GM12878 (cell line): ENCODE results near the gene DPY30. TPM values are rescaled to one million over a fixed set of nuclear protein-coding genes. Genes with fewer than 3 reads are reported as not detected.

Experiments used
- ATAC-seq: fragments of 200-7000 bp; cut with Tn5 transposase; 3 replicates; pipeline ENCODE4 v1.9.1; 2020; ENCODE audit warnings: mild to moderate bottlenecking, moderate library complexity
- BruUV-seq: library from RNA; stranded (reverse); fragments of 400-500 nt; replicated peaks from 2 replicates; lab custom pipeline; 2021; lab: Mats Ljungman, UMichigan
- CTCF ChIA-PET: fragments of 300-600 bp; sonication (Branson Sonifier 250); formaldehyde crosslinking; extraction: SDS; loops from one replicate; lab custom pipeline; 2021; ENCODE audit warnings: inconsistent platforms; lab: Yijun Ruan, JAX
- POLR2A ChIA-PET: fragments of 350-600 bp; formaldehyde crosslinking; extraction: SDS; loops from one replicate; lab custom pipeline; 2021; ENCODE audit warnings: inconsistent platforms; lab: Charles Lee
- RAD21 ChIA-PET: fragments of 300-600 bp; sonication (Branson Sonifier 250); formaldehyde crosslinking; loops from one replicate; lab custom pipeline; 2023; ENCODE audit warnings: antibody characterized with exemption; ENCODE audit not compliant: unreplicated experiment; lab: Charles Lee
- SMC1A ChIA-PET: fragments of 300-600 bp; sonication (Branson Sonifier 250); formaldehyde crosslinking; loops from one replicate; lab custom pipeline; 2023; ENCODE audit not compliant: unreplicated experiment, uncharacterized antibody; lab: Charles Lee
- DNase-seq: peaks from one replicate; pipeline ENCODE4 v3.0.0-alpha.2; 2011; ENCODE audit warnings: low read depth, low spot score
- FAIRE-seq: peaks from 3 replicates; lab custom pipeline; 2011; peaks lifted over from hg19 to GRCh38; lab: Jason Lieb, UNC
- H2AFZ ChIP-seq: 2 replicates; pipeline ENCODE4 v1.6.0; 2011; ENCODE audit warnings: low read depth, low read length, control low read depth; ENCODE audit not compliant: control insufficient read depth
- H3K27ac ChIP-seq: 2 replicates; pipeline ENCODE4 v1.5.1; 2011; ENCODE audit warnings: control low read depth; ENCODE audit not compliant: control insufficient read depth, insufficient read depth
- H3K27me3 ChIP-seq, 2 experiments: replicated peaks in 1 of 2; 2 replicates each; pipeline versions ENCODE4 v1.6.0 to v1.6.1; 2011; ENCODE audit warnings: low read length in 1 of 2; ENCODE audit not compliant: control insufficient read depth in 2 of 2, insufficient read depth in 2 of 2
- H3K36me3 ChIP-seq, 2 experiments: 2 replicates each; pipeline ENCODE4 v1.5.1; 2011; ENCODE audit warnings: low read length in 1 of 2; ENCODE audit not compliant: control insufficient read depth in 2 of 2, insufficient read depth in 2 of 2
- H3K4me1 ChIP-seq: 2 replicates; pipeline ENCODE4 v1.6.1; 2011; ENCODE audit warnings: mild to moderate bottlenecking, low read length, moderate library complexity, mixed read lengths; ENCODE audit not compliant: control insufficient read depth, insufficient read depth
- H3K4me2 ChIP-seq: 2 replicates; pipeline ENCODE4 v1.6.0; 2011; ENCODE audit warnings: control low read depth; ENCODE audit not compliant: control insufficient read depth, insufficient read depth
- H3K4me3 ChIP-seq: fragments of 200-600 bp; sonication (generic); 2 replicates; pipeline ENCODE4 v1.5.1; 2016
- H3K79me2 ChIP-seq: 2 replicates; pipeline ENCODE4 v1.6.0; 2011; ENCODE audit warnings: low read length; ENCODE audit not compliant: control insufficient read depth, insufficient read depth
- H3K9ac ChIP-seq: 2 replicates; pipeline ENCODE4 v1.8.0; 2011; ENCODE audit warnings: low read length, control low read depth, mixed read lengths; ENCODE audit not compliant: control insufficient read depth, insufficient read depth
- H3K9me3 ChIP-seq: replicated peaks from 3 replicates; pipeline ENCODE4 v1.5.1; 2011; ENCODE audit warnings: mild to moderate bottlenecking, low read length; ENCODE audit not compliant: control insufficient read depth, insufficient read depth
- H4K20me1 ChIP-seq: 2 replicates; pipeline ENCODE4 v1.6.0; 2011; ENCODE audit not compliant: control insufficient read depth, insufficient read depth
- BACH1 ChIP-seq: fragments of 450-650 bp; IDR thresholded peaks from 2 replicates; pipeline ENCODE4 v1.6.1; 2017; ENCODE audit warnings: mild to moderate bottlenecking, borderline replicate concordance
- BHLHE40 ChIP-seq, 2 experiments: fragments of 450-650 bp in 1 of 2; IDR thresholded peaks; 2 replicates each; pipeline ENCODE4 v1.6.1; 2011 to 2017; ENCODE audit warnings: low read depth in 2 of 2, borderline replicate concordance in 1 of 2, improper control_type of control experiment in 1 of 2, low read length in 1 of 2, mild to moderate bottlenecking in 1 of 2
- DPF2 ChIP-seq: fragments of 450-650 bp; IDR thresholded peaks from 2 replicates; pipeline ENCODE4 v1.6.1; 2017; ENCODE audit warnings: mild to moderate bottlenecking
- GATAD2B ChIP-seq: fragments of 450-650 bp; conservative IDR thresholded peaks from 2 replicates; pipeline ENCODE4 v1.6.1; 2017; ENCODE audit warnings: low read depth, mild to moderate bottlenecking, moderate library complexity
- IKZF1 ChIP-seq: fragments of 450-650 bp; conservative IDR thresholded peaks from 2 replicates; pipeline ENCODE4 v1.6.1; 2017; ENCODE audit warnings: antibody characterized with exemption, mild to moderate bottlenecking
- IKZF2 ChIP-seq, 2 experiments: fragments of 450-650 bp; IDR thresholded peaks; 2 replicates each; pipeline ENCODE4 v1.6.1; 2017; ENCODE audit warnings: mild to moderate bottlenecking in 2 of 2, moderate library complexity in 2 of 2
- LARP7 ChIP-seq: fragments of 450-650 bp; IDR thresholded peaks from 2 replicates; pipeline ENCODE4 v1.6.1; 2017; ENCODE audit warnings: mild to moderate bottlenecking
- MTA2 ChIP-seq: fragments of 450-650 bp; IDR thresholded peaks from 2 replicates; pipeline ENCODE4 v1.6.1; 2016; ENCODE audit warnings: low read depth, mild to moderate bottlenecking, moderate library complexity
- MYC ChIP-seq: IDR thresholded peaks from 2 replicates; pipeline ENCODE4 v1.6.1; 2011; ENCODE audit warnings: mild to moderate bottlenecking, low read length, moderate library complexity, inconsistent platforms; ENCODE audit not compliant: insufficient read depth, insufficient replicate concordance, insufficient read length, severe bottlenecking
- NR2F1 ChIP-seq: fragments of 450-650 bp; conservative IDR thresholded peaks from 2 replicates; pipeline ENCODE4 v1.6.1; 2017; ENCODE audit warnings: mild to moderate bottlenecking
- RB1 ChIP-seq: fragments of 450-650 bp; formaldehyde crosslinking; IDR thresholded peaks from 2 replicates; pipeline ENCODE4 v1.6.1; 2017; ENCODE audit warnings: mild to moderate bottlenecking, borderline replicate concordance
- RCOR1 ChIP-seq: conservative IDR thresholded peaks from 2 replicates; pipeline ENCODE4 v1.6.1; 2012; ENCODE audit warnings: low read depth, low read length, improper control_type of control experiment
- RUNX3 ChIP-seq: IDR thresholded peaks from 2 replicates; pipeline ENCODE4 v1.6.1; 2012; ENCODE audit warnings: low read length, inconsistent platforms
- SIN3A ChIP-seq: IDR thresholded peaks from 2 replicates; pipeline ENCODE4 v1.6.1; 2012; ENCODE audit warnings: low read depth, low read length, improper control_type of control experiment
- ZNF207 ChIP-seq: fragments of 450-650 bp; IDR thresholded peaks from 2 replicates; pipeline ENCODE4 v1.6.1; 2014; ENCODE audit warnings: antibody characterized with exemption, mild to moderate bottlenecking, borderline replicate concordance
- WGBS: methylation state at CpG from one replicate; pipeline ENCODE4 v1.1.6; 2016; ENCODE audit warnings: low lambda C conversion rate; ENCODE audit not compliant: insufficient replicate concordance, insufficient coverage; ENCODE audit errors: missing lambda C conversion rate; 5-methylcytosine and 5-hydroxymethylcytosine counted together
- in situ Hi-C: fragments of 300-500 bp; cut with MboI; formaldehyde crosslinking; loops from 9 replicates; pipeline ENCODE4 v1.14.3; 2018; ENCODE audit warnings: mixed read lengths
- intact Hi-C: fragments of 100-400 bp; cut with micrococcal nuclease; formaldehyde crosslinking; loops from one replicate; pipeline ENCODE4 v1.14.2; 2022; ENCODE audit not compliant: unreplicated experiment
- polyA plus RNA-seq, 11 experiments: library from polyadenylated mRNA; depleted of rRNA in 4 of 11; unstranded in 6 of 11; stranded (reverse) in 5 of 11; fragments of >200 nt; fragmentation: Nextera tagmentation in 4 of 11; fragmentation: Illumina TruSeq in 1 of 11; extraction: Ambion mirVana in 4 of 11; extraction: Trizol in 1 of 11; gene quantifications; 1 replicate in 1 of 11; 2 replicates in 10 of 11; pipeline versions ENCODE4 v1.2.1 to v1.2.3, GENCODE V29; 2011 to 2016; ENCODE audit warnings: inconsistent platforms in 2 of 11, missing spikeins in 2 of 11, low read depth in 1 of 11
- total RNA-seq, 4 experiments: library from RNA; depleted of rRNA in 3 of 4; stranded (reverse); fragments of >200 nt in 3 of 4; fragmentation: Illumina TruSeq in 1 of 4; extraction: Trizol in 1 of 4; gene quantifications; 2 replicates each; pipeline versions ENCODE4 v1.2.1 to v1.2.3, GENCODE V29; 2013 to 2021
- TF ChIP-seq, protein P1 (sequence below): IDR thresholded peaks from 2 replicates; pipeline ENCODE4 v1.6.1; 2011; ENCODE audit warnings: low read depth, mild to moderate bottlenecking, low read length, moderate library complexity, borderline replicate concordance; ENCODE audit errors: extremely low read depth
- TF ChIP-seq, protein P2 (sequence below): IDR thresholded peaks from 2 replicates; pipeline ENCODE4 v1.6.1; 2011; ENCODE audit warnings: borderline replicate concordance, low read depth, mild to moderate bottlenecking, moderate library complexity, mixed read lengths, low read length; ENCODE audit not compliant: insufficient read depth; ENCODE audit errors: extremely low read length
- TF ChIP-seq, protein P3 (sequence below): fragments of 450-650 bp; conservative IDR thresholded peaks from 2 replicates; pipeline ENCODE4 v1.6.1; 2017; ENCODE audit warnings: mild to moderate bottlenecking, moderate library complexity

The DPY30 gene
- total and polyA plus RNA-seq, 10 of the 15 experiments (the other 5 are each of a cell fraction or from before 2014, with no cell fraction given): 45.8 to 307 (median 89.2) TPM

DNA sequence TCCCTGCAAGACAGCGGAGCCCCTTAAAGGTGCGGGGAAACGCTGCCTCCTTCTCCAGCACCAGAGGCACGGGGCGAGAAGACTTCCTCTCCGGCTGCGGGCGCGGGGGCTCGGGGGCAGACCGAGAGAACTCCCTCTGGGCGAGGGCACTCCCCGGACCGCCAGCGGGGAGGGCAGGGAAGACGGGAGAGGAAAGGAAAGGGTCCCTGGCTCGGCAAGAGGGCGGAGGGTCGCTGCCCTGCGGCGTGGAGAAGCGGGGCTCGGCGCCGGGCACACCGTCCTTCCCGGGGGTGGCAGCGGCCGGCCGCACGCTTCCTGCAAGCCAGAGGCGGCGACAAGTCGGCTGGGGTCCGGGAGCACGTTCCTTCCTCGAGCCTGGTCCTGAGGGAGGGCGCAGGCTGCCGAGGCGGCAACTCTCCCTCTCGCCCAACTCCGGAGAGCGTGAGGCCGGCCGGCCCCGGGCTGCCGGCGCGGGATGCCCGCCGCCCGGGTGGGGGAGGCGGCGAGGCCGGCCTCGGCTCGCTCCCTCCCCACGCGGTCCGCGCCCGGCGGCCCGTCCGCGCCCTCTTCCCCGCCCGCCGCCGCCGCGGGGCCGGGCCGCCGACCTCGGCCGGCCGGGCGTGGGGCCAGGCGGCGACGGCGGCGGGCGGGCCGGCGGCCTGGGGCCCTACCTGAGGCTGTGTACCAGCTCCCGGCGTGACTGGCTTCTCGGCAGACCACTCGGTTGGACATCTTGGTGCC lies 29.9 kb downstream of the DPY30 start:
- intact Hi-C loops (loop anchor here (5.0 kb wide), 1 partner anchor 42 kb away; no protein-coding TSS in a partner anchor), in situ Hi-C loops (no loop called here)
- Histone ChIP-seq H3K4me2 (peak overlapping the region; percentile 55; the same call in 1 of the 2 replicates), H3K79me2 (peaks cover 54% of the 10 kb centered on the region), H2AFZ (peak overlapping the region; percentile 60), H3K4me1 (peaks cover 17% of the 10 kb centered on the region), H3K36me3 (no peaks in the 10 kb centered on the region), H3K4me3 (peak overlapping the region; percentile 96), H4K20me1 (no peaks in the 10 kb centered on the region), H3K27ac (peak overlapping the region; percentile 91), H3K27me3 (no peaks in the 10 kb centered on the region), H3K9me3 (no peaks in the 10 kb centered on the region), H3K9ac (peak overlapping the region; percentile 89)
- CTCF ChIA-PET: interaction anchor here (1.1 to 2.1 kb wide), 4 partner anchors 10 to 123 kb away, joined by 5 to 11 read pairs (median 8); partner anchors contain the start of gene SPAST
- FAIRE-seq (peak; percentile 13), ATAC-seq (peak; percentile 5), DNase-seq (no peak)
- SMC1A ChIA-PET: interaction anchor here (1.0 to 3.7 kb wide), 11 partner anchors 12 to 124 kb away, joined by 3 to 29 read pairs (median 4); partner anchors contain the start of genes DPY30 and SPAST
- under 1% methylated on average over 39 of the region's 91 CpGs for WGBS
- TF ChIP-seq DPF2 (peak; percentile 55; the same call in 1 of the 2 replicates), RB1 (peak; percentile 16; the same call in 1 of the 2 replicates), ZNF207 (peak; percentile 31; the same call in 1 of the 2 replicates), MYC (peak; percentile 24), RCOR1 (no peak), MTA2 (no peak), NR2F1 (peak; percentile 35), LARP7 (peak; percentile 80; the same call in 1 of the 2 replicates), BHLHE40 (IDR thresholded peaks at IDR 0.05; ENCODE audit: borderline replicate concordance in 1 of 2, low read depth in 2 of 2, low read length in 1 of 2) (peak in 1 of 2 experiments; percentile 39; a peak in 1 of 4 replicates), BACH1 (peak; percentile 55), RUNX3 (peak; percentile 25; the same call in 1 of the 2 replicates), IKZF2 (IDR thresholded peaks at IDR 0.05) (0 out of 4 replicates have a peak, but pooled peaks of 1 of the 2 experiments have one; percentile 11), IKZF1 (peak; percentile 59; the same call in 1 of the 2 replicates), GATAD2B (peak; percentile 46; the same call in 1 of the 2 replicates), SIN3A (0 out of 2 replicates have a peak, but pooled peaks have one; percentile 34)
- TF ChIP-seq, protein P1, sequence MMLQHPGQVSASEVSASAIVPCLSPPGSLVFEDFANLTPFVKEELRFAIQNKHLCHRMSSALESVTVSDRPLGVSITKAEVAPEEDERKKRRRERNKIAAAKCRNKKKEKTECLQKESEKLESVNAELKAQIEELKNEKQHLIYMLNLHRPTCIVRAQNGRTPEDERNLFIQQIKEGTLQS: no peak
- TF ChIP-seq, protein P2, sequence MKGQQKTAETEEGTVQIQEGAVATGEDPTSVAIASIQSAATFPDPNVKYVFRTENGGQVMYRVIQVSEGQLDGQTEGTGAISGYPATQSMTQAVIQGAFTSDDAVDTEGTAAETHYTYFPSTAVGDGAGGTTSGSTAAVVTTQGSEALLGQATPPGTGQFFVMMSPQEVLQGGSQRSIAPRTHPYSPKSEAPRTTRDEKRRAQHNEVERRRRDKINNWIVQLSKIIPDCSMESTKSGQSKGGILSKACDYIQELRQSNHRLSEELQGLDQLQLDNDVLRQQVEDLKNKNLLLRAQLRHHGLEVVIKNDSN: no peak
- TF ChIP-seq, protein P3, sequence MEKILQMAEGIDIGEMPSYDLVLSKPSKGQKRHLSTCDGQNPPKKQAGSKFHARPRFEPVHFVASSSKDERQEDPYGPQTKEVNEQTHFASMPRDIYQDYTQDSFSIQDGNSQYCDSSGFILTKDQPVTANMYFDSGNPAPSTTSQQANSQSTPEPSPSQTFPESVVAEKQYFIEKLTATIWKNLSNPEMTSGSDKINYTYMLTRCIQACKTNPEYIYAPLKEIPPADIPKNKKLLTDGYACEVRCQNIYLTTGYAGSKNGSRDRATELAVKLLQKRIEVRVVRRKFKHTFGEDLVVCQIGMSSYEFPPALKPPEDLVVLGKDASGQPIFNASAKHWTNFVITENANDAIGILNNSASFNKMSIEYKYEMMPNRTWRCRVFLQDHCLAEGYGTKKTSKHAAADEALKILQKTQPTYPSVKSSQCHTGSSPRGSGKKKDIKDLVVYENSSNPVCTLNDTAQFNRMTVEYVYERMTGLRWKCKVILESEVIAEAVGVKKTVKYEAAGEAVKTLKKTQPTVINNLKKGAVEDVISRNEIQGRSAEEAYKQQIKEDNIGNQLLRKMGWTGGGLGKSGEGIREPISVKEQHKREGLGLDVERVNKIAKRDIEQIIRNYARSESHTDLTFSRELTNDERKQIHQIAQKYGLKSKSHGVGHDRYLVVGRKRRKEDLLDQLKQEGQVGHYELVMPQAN: peak; percentile 59
- RAD21 ChIA-PET: interaction anchor here (0.6 to 2.4 kb wide), 9 partner anchors 12 to 145 kb away, joined by 3 to 12 read pairs (median 7); partner anchors contain the start of gene DPY30
- POLR2A ChIA-PET: interaction anchor here (0.6 to 2.1 kb wide), 10 partner anchors 10 to 156 kb away, joined by 3 to 12 read pairs (median 6); partner anchors contain the start of genes DPY30 and SLC30A6
- BruUV-seq: no TSS peak
